ENCODE data around the gene RASGRP3. TPM values are rescaled to one million over a fixed set of nuclear protein-coding genes. Genes with fewer than 3 reads are reported as not detected.

The RASGRP3 gene
- total RNA-seq, 1 experiment from 2014 or later: 0.72 TPM

GRCh38 chr2:33526132-33526531 lies 49.7 kb downstream of the RASGRP3 start:
- CTCF ChIA-PET: no interaction called here
- H3K9me3 ChIP-seq (ENCODE audit: insufficient read depth, low read depth): no peaks in the 10 kb centered on the region; the same call in 1 of the 2 replicates
- DNase-seq: no peak
- no peak overlapping the region for H3K4me3 ChIP-seq
- no TSS peak for BruUV-seq (replicated peaks)
- no peaks in the 10 kb centered on the region for H3K4me1 ChIP-seq (replicated peaks; ENCODE audit: insufficient read depth)
- no peak overlapping the region for H3K4me2 ChIP-seq
- H3K79me2 ChIP-seq (ENCODE audit: low read depth): no peaks in the 10 kb centered on the region
- no peak overlapping the region for H3K27ac ChIP-seq
- H2AFZ ChIP-seq: no peak overlapping the region
- intact Hi-C loops (cut with micrococcal nuclease; ENCODE audit: unreplicated experiment): no loop called here
- H4K20me1 ChIP-seq (ENCODE audit: insufficient read depth): no peaks in the 10 kb centered on the region
- no peaks in the 10 kb centered on the region for H3F3A ChIP-seq (ENCODE audit: insufficient read depth, low read depth)
- no peaks in the 10 kb centered on the region for H3K36me3 ChIP-seq (ENCODE audit: low read depth)
- no peaks in the 10 kb centered on the region for H3K9me2 ChIP-seq (ENCODE audit: insufficient read depth)
- POLR2A ChIA-PET (ENCODE audit: unreplicated experiment): no interaction called here
- H3K27me3 ChIP-seq (ENCODE audit: insufficient read depth, low read depth): no peaks in the 10 kb centered on the region
- TF ChIP-seq EZH2 (IDR thresholded peaks at IDR 0.05; ENCODE audit: low read depth) (no peak), CTCF (conservative IDR thresholded peaks at IDR 0.05) (no peak)

GRCh38 chr2:33526921-33527320 lies 50.5 kb downstream of the RASGRP3 start:
- H3K79me2 ChIP-seq (ENCODE audit: low read depth): no peaks in the 10 kb centered on the region
- no peak overlapping the region for H3K27ac ChIP-seq
- ChIA-PET CTCF (no interaction called here), POLR2A (ENCODE audit: unreplicated experiment) (no interaction called here)
- H3K4me3 ChIP-seq: no peak overlapping the region
- no peaks in the 10 kb centered on the region for H3K27me3 ChIP-seq (ENCODE audit: insufficient read depth, low read depth)
- no peak for DNase-seq
- H4K20me1 ChIP-seq (ENCODE audit: insufficient read depth): no peaks in the 10 kb centered on the region
- H3K4me1 ChIP-seq (replicated peaks; ENCODE audit: insufficient read depth): no peaks in the 10 kb centered on the region
- no peak overlapping the region for H2AFZ ChIP-seq
- TF ChIP-seq EZH2 (IDR thresholded peaks at IDR 0.05; ENCODE audit: low read depth) (no peak), CTCF (conservative IDR thresholded peaks at IDR 0.05) (no peak)
- H3K36me3 ChIP-seq (ENCODE audit: low read depth): no peaks in the 10 kb centered on the region
- H3K9me3 ChIP-seq (ENCODE audit: insufficient read depth, low read depth): no peaks in the 10 kb centered on the region; the same call in 1 of the 2 replicates
- no TSS peak for BruUV-seq (replicated peaks)
- intact Hi-C loops (cut with micrococcal nuclease; ENCODE audit: unreplicated experiment): no loop called here
- no peaks in the 10 kb centered on the region for H3F3A ChIP-seq (ENCODE audit: insufficient read depth, low read depth)
- H3K9me2 ChIP-seq (ENCODE audit: insufficient read depth): no peaks in the 10 kb centered on the region
- H3K4me2 ChIP-seq: no peak overlapping the region

- intact Hi-C loops (cut with micrococcal nuclease; ENCODE audit: unreplicated experiment): no loop called here
- no peak for DNase-seq
- Histone ChIP-seq H3K79me2 (ENCODE audit: low read depth) (no peaks in the 10 kb centered on the region), H3F3A (ENCODE audit: insufficient read depth, low read depth) (no peaks in the 10 kb centered on the region), H3K4me3 (no peak overlapping the region), H3K9me2 (ENCODE audit: insufficient read depth) (no peaks in the 10 kb centered on the region), H3K4me1 (replicated peaks; ENCODE audit: insufficient read depth) (no peaks in the 10 kb centered on the region), H3K9me3 (ENCODE audit: insufficient read depth, low read depth) (no peaks in the 10 kb centered on the region; the same call in 1 of the 2 replicates), H3K36me3 (ENCODE audit: low read depth) (no peaks in the 10 kb centered on the region), H3K27ac (no peak overlapping the region), H3K4me2 (no peak overlapping the region), H2AFZ (no peak overlapping the region), H3K27me3 (ENCODE audit: insufficient read depth, low read depth) (no peaks in the 10 kb centered on the region), H4K20me1 (ENCODE audit: insufficient read depth) (no peaks in the 10 kb centered on the region)
- POLR2A ChIA-PET (ENCODE audit: unreplicated experiment): no interaction called here
- TF ChIP-seq EZH2 (IDR thresholded peaks at IDR 0.05; ENCODE audit: low read depth) (no peak), CTCF (conservative IDR thresholded peaks at IDR 0.05) (no peak)
- no TSS peak for BruUV-seq (replicated peaks)
- CTCF ChIA-PET: interaction anchor here (0.7 kb wide), 1 partner anchor 85 kb away, joined by 3 read pairs; no protein-coding TSS in a partner anchor
Observed at GRCh38 chr2:33528441-33528950, 52.0 kb downstream of the RASGRP3 start.

All from PC-9 (cell line).